SU-DHL-6 (cell line): Measurements from ENCODE around the gene SLC6A13.

Experiments
- H2AFZ ChIP-seq: fragments of 200-600 bp; sonication (generic); 2 replicates; pipeline ENCODE4 v1.6.1; 2014; ENCODE audit warnings: low read depth, mild to moderate bottlenecking, moderate library complexity, mixed read lengths, antibody characterized with exemption, low read length; ENCODE audit not compliant: severe bottlenecking
- H3F3A ChIP-seq: fragments of 200-600 bp; shearing (Covaris generic); 2 replicates; pipeline ENCODE4 v1.6.0; 2016; ENCODE audit warnings: antibody characterized with exemption, mild to moderate bottlenecking; ENCODE audit not compliant: insufficient read depth
- H3K27ac ChIP-seq: fragments of 200-600 bp; sonication (generic); 2 replicates; pipeline ENCODE4 v1.5.1; 2016; ENCODE audit warnings: low read depth, mild to moderate bottlenecking, low read length, moderate library complexity, mixed read lengths
- H3K27me3 ChIP-seq: fragments of 200-600 bp; sonication (generic), shearing (Covaris generic); 2 replicates; pipeline ENCODE4 v1.6.0; 2014; ENCODE audit warnings: mild to moderate bottlenecking, low read length
- H3K36me3 ChIP-seq: fragments of 200-600 bp; sonication (generic); 2 replicates; pipeline ENCODE4 v1.6.1; 2014; ENCODE audit warnings: mild to moderate bottlenecking, low read length, mixed read lengths
- H3K4me2 ChIP-seq: fragments of 300-600, 200-600 bp; shearing (Covaris generic), sonication (generic); 2 replicates; pipeline ENCODE4 v1.6.0; 2014; ENCODE audit warnings: low read length, low read depth, mild to moderate bottlenecking; ENCODE audit not compliant: poor library complexity, severe bottlenecking
- H3K4me3 ChIP-seq: fragments of 200-600 bp; sonication (generic); 2 replicates; pipeline ENCODE4 v1.5.1; 2014; ENCODE audit warnings: antibody characterized with exemption, low read length, mild to moderate bottlenecking, mixed read lengths; ENCODE audit not compliant: insufficient read depth, poor library complexity, severe bottlenecking
- H3K79me2 ChIP-seq: fragments of 200-600 bp; sonication (generic); 2 replicates; pipeline ENCODE4 v1.6.1; 2014; ENCODE audit warnings: mild to moderate bottlenecking, low read length, moderate library complexity; ENCODE audit not compliant: insufficient read depth
- H3K9ac ChIP-seq: fragments of 200-600 bp; sonication (generic); 2 replicates; pipeline ENCODE4 v1.7.0; 2014; ENCODE audit warnings: mild to moderate bottlenecking, low read length
- H3K9me2 ChIP-seq: fragments of 200-600 bp; sonication (generic); replicated peaks from 2 replicates; pipeline ENCODE4 v1.6.1; 2014; ENCODE audit warnings: low read length; ENCODE audit not compliant: insufficient read depth
- H3K9me3 ChIP-seq: fragments of 200-600 bp; sonication (generic); 2 replicates; pipeline ENCODE4 v1.6.1; 2014; ENCODE audit warnings: low read length, mixed read lengths; ENCODE audit not compliant: insufficient read depth
- H4K20me1 ChIP-seq: fragments of 200-600 bp; sonication (generic); 2 replicates; pipeline ENCODE4 v1.6.1; 2014; ENCODE audit warnings: low read depth, mild to moderate bottlenecking, antibody characterized with exemption, low read length, moderate library complexity, mixed read lengths
- EZH2phosphoT487 ChIP-seq: fragments of 200-600 bp; sonication (generic), shearing (Covaris generic); conservative IDR thresholded peaks from 2 replicates; pipeline ENCODE4 v1.6.1; 2018; ENCODE audit warnings: mild to moderate bottlenecking, antibody characterized with exemption, low read length, moderate library complexity, mixed read lengths
- TF ChIP-seq, protein P1 (sequence below): fragments of 200-600 bp; sonication (generic); IDR thresholded peaks from one replicate; pipeline ENCODE4 v1.5.1; 2017; ENCODE audit warnings: antibody characterized with exemption, mild to moderate bottlenecking, low read length, moderate library complexity; ENCODE audit not compliant: insufficient read depth, poor library complexity, severe bottlenecking

The SLC6A13 gene

GRCh38 chr12:174596-174995, 88.0 kb downstream of the SLC6A13 start:
- H2AFZ ChIP-seq, result no peak overlapping the region
- H3K4me2 ChIP-seq, result no peak overlapping the region
- H3K9me3 ChIP-seq, result no peaks in the 10 kb centered on the region
- H3K9me2 ChIP-seq, result no peaks in the 10 kb centered on the region
- no peak for TF ChIP-seq EZH2phosphoT487
- TF ChIP-seq, protein P1, sequence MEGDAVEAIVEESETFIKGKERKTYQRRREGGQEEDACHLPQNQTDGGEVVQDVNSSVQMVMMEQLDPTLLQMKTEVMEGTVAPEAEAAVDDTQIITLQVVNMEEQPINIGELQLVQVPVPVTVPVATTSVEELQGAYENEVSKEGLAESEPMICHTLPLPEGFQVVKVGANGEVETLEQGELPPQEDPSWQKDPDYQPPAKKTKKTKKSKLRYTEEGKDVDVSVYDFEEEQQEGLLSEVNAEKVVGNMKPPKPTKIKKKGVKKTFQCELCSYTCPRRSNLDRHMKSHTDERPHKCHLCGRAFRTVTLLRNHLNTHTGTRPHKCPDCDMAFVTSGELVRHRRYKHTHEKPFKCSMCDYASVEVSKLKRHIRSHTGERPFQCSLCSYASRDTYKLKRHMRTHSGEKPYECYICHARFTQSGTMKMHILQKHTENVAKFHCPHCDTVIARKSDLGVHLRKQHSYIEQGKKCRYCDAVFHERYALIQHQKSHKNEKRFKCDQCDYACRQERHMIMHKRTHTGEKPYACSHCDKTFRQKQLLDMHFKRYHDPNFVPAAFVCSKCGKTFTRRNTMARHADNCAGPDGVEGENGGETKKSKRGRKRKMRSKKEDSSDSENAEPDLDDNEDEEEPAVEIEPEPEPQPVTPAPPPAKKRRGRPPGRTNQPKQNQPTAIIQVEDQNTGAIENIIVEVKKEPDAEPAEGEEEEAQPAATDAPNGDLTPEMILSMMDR, result no peak
- no peak overlapping the region for H3K27ac ChIP-seq
- H4K20me1 ChIP-seq, result no peaks in the 10 kb centered on the region
- H3K79me2 ChIP-seq, result no peaks in the 10 kb centered on the region
- H3K9ac ChIP-seq, result no peak overlapping the region
- H3K27me3 ChIP-seq, result no peaks in the 10 kb centered on the region
- H3F3A ChIP-seq, result no peaks in the 10 kb centered on the region
- H3K36me3 ChIP-seq, result no peaks in the 10 kb centered on the region
- H3K4me3 ChIP-seq, result no peak overlapping the region

DNA sequence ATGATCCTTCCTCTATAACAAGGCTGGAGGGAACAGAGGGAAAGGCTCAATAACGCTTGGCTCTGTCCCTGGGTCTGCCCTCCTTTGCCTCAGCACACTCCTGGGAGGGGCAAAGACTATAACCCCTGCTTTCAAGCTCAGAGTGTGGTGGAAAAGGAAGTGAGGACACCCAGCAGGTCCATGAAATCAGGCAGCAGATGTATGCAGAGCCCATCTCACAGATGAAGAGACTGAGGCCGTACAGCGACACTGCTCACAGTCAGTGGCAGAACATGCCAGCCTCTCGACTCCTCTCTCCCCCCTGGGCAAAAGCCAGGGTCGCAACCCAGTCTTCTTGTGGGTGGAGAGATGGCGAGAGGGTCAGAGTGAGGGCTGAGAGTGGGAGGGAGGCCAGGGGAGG, 88.5 kb downstream of the SLC6A13 start:
- Histone ChIP-seq H3K36me3 (no peaks in the 10 kb centered on the region), H3K27me3 (no peaks in the 10 kb centered on the region), H3K4me3 (no peak overlapping the region), H3K4me2 (no peak overlapping the region), H3K9me2 (no peaks in the 10 kb centered on the region), H3K79me2 (no peaks in the 10 kb centered on the region), H4K20me1 (no peaks in the 10 kb centered on the region), H3K9me3 (no peaks in the 10 kb centered on the region), H3K9ac (no peak overlapping the region), H3F3A (no peaks in the 10 kb centered on the region), H2AFZ (no peak overlapping the region), H3K27ac (no peak overlapping the region)
- TF ChIP-seq EZH2phosphoT487, result no peak
- TF ChIP-seq, protein P1, result no peak

DNA sequence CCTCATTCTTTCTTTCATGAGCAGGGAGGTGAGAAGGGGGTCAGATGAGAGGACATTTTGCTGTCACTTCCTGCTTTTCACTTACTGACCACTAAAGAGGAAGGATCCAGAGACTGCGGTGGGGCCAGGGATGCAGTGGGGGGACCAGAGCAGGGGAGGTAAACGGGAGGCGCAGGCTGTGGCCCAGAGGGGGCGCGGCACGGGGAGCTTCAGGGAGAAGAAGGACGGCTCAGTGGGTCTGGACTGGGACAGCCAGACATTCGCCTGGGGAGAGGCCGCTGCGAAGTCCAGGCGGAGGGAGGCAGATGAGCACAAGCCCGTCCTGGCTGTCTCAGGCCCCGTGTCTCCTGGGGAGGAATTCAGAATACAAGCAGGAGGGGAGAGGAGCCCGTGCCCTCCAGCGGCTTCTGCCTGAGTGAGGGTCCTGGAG, 89.9 kb downstream of the SLC6A13 start:
- H3K9me2 ChIP-seq, result no peaks in the 10 kb centered on the region
- no peaks in the 10 kb centered on the region for H3K79me2 ChIP-seq
- TF ChIP-seq, protein P1, result no peak
- TF ChIP-seq EZH2phosphoT487, result no peak
- no peak overlapping the region for H3K27ac ChIP-seq
- H3K9me3 ChIP-seq, result no peaks in the 10 kb centered on the region
- no peaks in the 10 kb centered on the region for H3F3A ChIP-seq
- no peak overlapping the region for H2AFZ ChIP-seq
- H3K9ac ChIP-seq, result no peak overlapping the region
- H4K20me1 ChIP-seq, result no peaks in the 10 kb centered on the region
- no peaks in the 10 kb centered on the region for H3K36me3 ChIP-seq
- H3K4me3 ChIP-seq, result no peak overlapping the region
- H3K4me2 ChIP-seq, result no peak overlapping the region
- H3K27me3 ChIP-seq, result no peaks in the 10 kb centered on the region
